PC-3 (cell line): ENCODE results near the gene KDF1.

Source experiments
- EZH2 ChIP-seq: fragments of 300-600 bp; sonication (generic); IDR thresholded peaks from one replicate; pipeline ENCODE4 v1.6.1; 2017; ENCODE audit warnings: antibody characterized with exemption, mild to moderate bottlenecking, low read length; ENCODE audit not compliant: unreplicated experiment
- EZH2phosphoT487 ChIP-seq: fragments of 300-600 bp; sonication (generic); IDR thresholded peaks from 2 replicates; pipeline ENCODE4 v1.6.1; 2018; ENCODE audit warnings: mild to moderate bottlenecking, antibody characterized with exemption, low read length, borderline replicate concordance
- TF ChIP-seq, protein P1 (sequence below): fragments of 300-600 bp; sonication (generic); conservative IDR thresholded peaks from 2 replicates; pipeline ENCODE4 v1.5.1; 2017; ENCODE audit warnings: antibody characterized with exemption, low read depth, mild to moderate bottlenecking, low read length

DNA sequence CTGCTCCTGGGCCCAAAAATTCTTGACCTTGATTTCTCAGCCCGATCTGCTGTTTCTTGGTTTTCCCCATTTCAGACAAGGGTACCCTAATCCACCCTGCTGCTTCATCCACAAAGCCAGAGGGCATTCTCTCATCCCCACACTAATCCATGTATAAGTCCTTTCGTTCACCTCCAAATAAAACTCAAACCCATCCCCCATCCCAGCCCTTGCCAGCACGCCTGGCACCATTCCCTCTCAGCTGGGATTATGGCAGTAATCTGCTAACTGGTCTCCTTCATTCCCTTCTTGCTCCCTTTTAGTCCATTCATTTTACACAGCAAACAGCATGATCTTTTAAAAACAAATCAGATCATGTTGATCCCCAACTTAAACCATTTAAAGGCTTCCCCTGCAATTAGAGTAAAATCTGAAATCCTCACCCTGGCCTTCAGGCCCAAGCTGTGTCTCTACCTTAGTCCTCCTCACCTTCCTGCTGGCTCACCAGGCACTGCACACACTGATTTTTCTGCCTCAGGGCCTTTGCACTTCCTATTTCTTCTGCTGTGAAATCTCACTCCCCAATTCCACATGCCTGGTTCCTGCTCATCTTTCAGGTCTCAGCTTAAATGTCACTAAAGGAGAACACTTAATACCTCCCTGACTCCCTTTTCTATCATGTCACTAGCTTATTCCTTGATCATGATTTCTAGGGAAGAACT lies 21.0 kb upstream of the KDF1 start:
- TF ChIP-seq, protein P1, sequence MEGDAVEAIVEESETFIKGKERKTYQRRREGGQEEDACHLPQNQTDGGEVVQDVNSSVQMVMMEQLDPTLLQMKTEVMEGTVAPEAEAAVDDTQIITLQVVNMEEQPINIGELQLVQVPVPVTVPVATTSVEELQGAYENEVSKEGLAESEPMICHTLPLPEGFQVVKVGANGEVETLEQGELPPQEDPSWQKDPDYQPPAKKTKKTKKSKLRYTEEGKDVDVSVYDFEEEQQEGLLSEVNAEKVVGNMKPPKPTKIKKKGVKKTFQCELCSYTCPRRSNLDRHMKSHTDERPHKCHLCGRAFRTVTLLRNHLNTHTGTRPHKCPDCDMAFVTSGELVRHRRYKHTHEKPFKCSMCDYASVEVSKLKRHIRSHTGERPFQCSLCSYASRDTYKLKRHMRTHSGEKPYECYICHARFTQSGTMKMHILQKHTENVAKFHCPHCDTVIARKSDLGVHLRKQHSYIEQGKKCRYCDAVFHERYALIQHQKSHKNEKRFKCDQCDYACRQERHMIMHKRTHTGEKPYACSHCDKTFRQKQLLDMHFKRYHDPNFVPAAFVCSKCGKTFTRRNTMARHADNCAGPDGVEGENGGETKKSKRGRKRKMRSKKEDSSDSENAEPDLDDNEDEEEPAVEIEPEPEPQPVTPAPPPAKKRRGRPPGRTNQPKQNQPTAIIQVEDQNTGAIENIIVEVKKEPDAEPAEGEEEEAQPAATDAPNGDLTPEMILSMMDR = no peak
- TF ChIP-seq EZH2 (no peak), EZH2phosphoT487 (no peak)
